Nephron progenitor cell (in vitro differentiated cells): Measurements from ENCODE around the gene MCF2L2.
"Not testable (repeated sequence)": the region's sequence is repeated elsewhere in the genome, so short reads cannot be mapped to it uniquely, and the experiment has no call there.

Experiments used
- DNase-seq: peaks from one replicate; pipeline ENCODE4 v3.0.0; 2021
- H3K27ac Mint-ChIP-seq: 2 replicates; pipeline ENCODE4 v1.8.0; 2021; ENCODE audit warnings: mild to moderate bottlenecking, moderate library complexity, mixed read lengths
- H3K27me3 Mint-ChIP-seq: 2 replicates; pipeline ENCODE4 v1.8.0; 2021; ENCODE audit warnings: mild to moderate bottlenecking, low read depth, mixed read lengths; ENCODE audit not compliant: poor library complexity
- H3K36me3 Mint-ChIP-seq: 2 replicates; pipeline ENCODE4 v1.8.0; 2021; ENCODE audit warnings: low read depth, mixed read lengths
- H3K4me1 Mint-ChIP-seq: 2 replicates; pipeline ENCODE4 v1.8.0; 2021; ENCODE audit warnings: mixed read lengths
- H3K4me3 Mint-ChIP-seq: 2 replicates; pipeline ENCODE4 v1.8.0; 2021; ENCODE audit warnings: mild to moderate bottlenecking, moderate library complexity, mixed read lengths
- H3K9me3 Mint-ChIP-seq: 2 replicates; pipeline ENCODE4 v1.8.0; 2021; ENCODE audit warnings: mild to moderate bottlenecking, moderate library complexity, mixed read lengths
- CTCF ChIP-seq: fragments of 200-600 bp; sonication (generic); IDR thresholded peaks from 2 replicates; pipeline ENCODE4 v1.5.0; 2021; ENCODE audit warnings: antibody characterized with exemption

MCF2L2 gene

DNA sequence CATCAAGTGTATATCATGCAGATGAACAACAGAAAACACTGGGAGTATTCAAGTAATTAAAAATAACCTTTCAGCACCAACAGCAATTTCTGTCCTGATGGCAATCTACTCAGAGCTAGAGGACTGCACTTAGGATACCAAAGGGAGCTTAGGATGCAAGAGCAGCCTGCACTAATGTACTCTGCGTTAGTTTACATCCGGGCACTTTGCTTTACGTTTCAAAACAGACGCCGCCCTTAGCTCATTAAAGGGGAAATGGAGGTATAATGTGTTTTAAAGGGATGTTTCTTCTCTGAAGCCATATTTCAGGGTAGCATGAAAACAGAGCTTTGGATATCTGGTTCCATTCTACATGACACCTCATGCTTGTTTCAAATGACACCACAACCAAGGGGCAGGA, 189.4 kb downstream of the MCF2L2 start:
- Mint-ChIP-seq H3K27ac (no peak overlapping the region), H3K36me3 (peaks cover 13% of the 10 kb centered on the region), H3K4me1 (no peaks in the 10 kb centered on the region), H3K9me3 (peaks cover 42% of the 10 kb centered on the region), H3K27me3 (peaks cover 12% of the 10 kb centered on the region), H3K4me3 (no peak overlapping the region)
- TF ChIP-seq CTCF, result no peak
- DNase-seq, result no peak

DNA sequence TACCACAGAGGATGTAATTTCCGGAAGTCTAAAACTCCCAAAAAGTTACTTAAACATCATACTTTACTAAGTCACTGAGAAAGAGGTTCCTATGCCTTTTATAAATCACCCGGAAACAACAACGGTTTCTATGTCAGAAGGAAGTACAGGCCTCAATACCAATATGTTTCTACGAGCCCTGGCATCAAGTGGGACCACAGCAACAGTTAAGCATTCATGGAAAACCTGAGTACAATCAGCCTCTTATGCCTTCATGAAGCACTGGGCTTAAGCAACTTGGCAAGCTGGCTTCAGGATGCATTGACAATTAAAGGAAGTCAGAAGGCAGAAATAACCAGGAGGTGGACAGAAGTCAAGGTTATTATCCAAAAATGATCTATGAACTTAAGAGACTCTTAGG, 194.5 kb downstream of the MCF2L2 start:
- peaks cover 5% of the 10 kb centered on the region for H3K9me3 Mint-ChIP-seq
- peaks cover 6% of the 10 kb centered on the region for H3K27me3 Mint-ChIP-seq
- no peak overlapping the region for H3K27ac Mint-ChIP-seq
- H3K4me3 Mint-ChIP-seq, result no peak overlapping the region
- H3K4me1 Mint-ChIP-seq, result no peaks in the 10 kb centered on the region
- DNase-seq, result no peak
- TF ChIP-seq CTCF, result no peak
- H3K36me3 Mint-ChIP-seq, result no peaks in the 10 kb centered on the region

- Mint-ChIP-seq H3K4me1 (no peaks in the 10 kb centered on the region), H3K27ac (no peak overlapping the region), H3K27me3 (peaks cover 6% of the 10 kb centered on the region), H3K9me3 (no peaks in the 10 kb centered on the region), H3K36me3 (no peaks in the 10 kb centered on the region), H3K4me3 (no peak overlapping the region)
- no peak for TF ChIP-seq CTCF
- no peak for DNase-seq
These were observed 197.6 kb downstream of the MCF2L2 start for GRCh38 chr3:183230826-183231225.

DNA sequence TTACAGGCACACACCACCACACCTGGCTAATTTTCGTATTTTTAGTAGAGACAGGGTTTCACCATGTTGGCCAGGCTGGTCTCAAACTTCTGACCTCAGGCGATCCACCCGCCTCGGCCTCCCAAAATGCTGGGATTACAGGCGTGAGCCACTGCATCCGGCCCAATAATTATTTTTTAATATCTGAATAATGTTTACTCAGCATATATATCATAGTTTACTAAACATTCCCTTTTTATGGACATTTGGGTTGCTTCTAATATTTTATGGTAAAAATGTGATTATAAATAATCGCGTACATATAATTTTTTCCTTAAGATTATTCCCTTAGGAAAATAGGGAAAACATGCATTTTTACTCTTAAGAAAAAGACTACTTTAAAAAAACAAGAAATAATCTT, 198.2 kb downstream of the MCF2L2 start:
- not testable (repeated sequence) for H3K36me3 Mint-ChIP-seq, H3K4me1 Mint-ChIP-seq, H3K27me3 Mint-ChIP-seq, H3K4me3 Mint-ChIP-seq, H3K9me3 Mint-ChIP-seq, DNase-seq, H3K27ac Mint-ChIP-seq

DNA sequence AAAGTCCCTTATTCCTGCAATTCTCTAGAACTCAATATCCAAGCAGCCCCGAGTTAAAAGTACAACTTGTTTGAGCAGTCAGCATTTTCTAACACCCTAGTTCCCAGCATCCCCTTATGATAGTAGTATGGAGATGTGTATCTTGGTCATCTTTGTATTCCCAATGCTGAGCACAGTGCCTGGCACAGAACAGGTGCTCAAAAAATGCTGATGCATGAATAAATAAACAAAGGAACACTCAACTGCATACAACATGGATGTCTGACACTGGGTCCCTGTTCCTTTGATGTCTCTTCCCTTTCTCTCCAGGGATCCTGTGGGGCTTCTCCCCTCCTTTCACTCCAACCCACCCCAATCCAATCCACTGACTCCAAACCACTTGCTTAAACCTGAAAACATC, 199.2 kb downstream of the MCF2L2 start:
- H3K27ac Mint-ChIP-seq, result no peak overlapping the region
- no peak for TF ChIP-seq CTCF
- no peaks in the 10 kb centered on the region for H3K4me1 Mint-ChIP-seq
- DNase-seq, result no peak
- H3K9me3 Mint-ChIP-seq, result no peaks in the 10 kb centered on the region
- H3K4me3 Mint-ChIP-seq, result no peak overlapping the region
- no peaks in the 10 kb centered on the region for H3K36me3 Mint-ChIP-seq
- peaks cover 6% of the 10 kb centered on the region for H3K27me3 Mint-ChIP-seq

DNA sequence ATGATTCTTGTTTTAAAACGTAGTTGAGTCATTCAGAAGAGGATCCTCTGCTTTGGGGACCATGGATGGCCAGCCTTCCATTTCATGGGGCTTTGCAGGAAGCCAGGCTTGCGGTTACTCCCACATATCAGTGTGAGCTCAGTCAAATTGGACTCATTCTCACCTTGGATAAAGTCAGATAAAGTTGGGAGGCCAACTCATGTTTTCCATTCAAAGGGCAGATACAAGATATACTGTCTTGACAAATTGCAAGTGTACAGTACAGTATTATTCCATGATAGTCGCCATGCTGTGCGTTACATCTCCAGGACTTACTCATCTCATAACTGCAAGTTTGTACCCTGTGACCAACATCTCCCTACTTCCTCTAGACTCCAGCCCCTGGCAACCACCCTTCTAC, 200.8 kb downstream of the MCF2L2 start:
- DNase-seq, result no peak
- Mint-ChIP-seq H3K27ac (no peak overlapping the region), H3K4me1 (peaks cover 8% of the 10 kb centered on the region), H3K4me3 (no peak overlapping the region), H3K9me3 (no peaks in the 10 kb centered on the region), H3K36me3 (no peaks in the 10 kb centered on the region), H3K27me3 (peaks cover 6% of the 10 kb centered on the region)
- no peak for TF ChIP-seq CTCF
